Measurements from ENCODE around the gene RAP1GDS1.

RAP1GDS1 gene

DNA sequence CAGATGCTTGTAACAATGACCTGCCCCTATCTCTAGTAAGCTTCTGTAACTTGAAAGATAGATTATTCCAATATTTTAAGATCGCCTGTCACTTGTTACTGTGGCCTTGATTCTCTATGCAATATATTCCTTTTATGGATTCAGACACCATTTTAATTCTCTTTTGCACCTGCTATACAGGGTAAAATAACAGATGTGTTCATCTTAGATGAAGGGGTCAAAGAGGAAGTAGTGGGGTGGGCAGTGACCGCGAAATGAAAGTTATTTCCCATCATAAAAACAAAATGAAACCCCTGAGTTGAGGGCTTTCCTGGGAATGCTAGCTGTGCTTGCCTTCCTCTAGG lies 221.3 kb downstream of the RAP1GDS1 start:
- ChIA-PET CTCF (interaction anchor here (1.8 kb wide), 1 partner anchor 15 kb away, joined by 4 read pairs; no protein-coding TSS in a partner anchor), POLR2A (no interaction called here)
- Histone ChIP-seq H3K36me3 (ENCODE audit: control insufficient read depth in 2 of 2, insufficient read depth in 1 of 2, low read length in 2 of 2) (no peaks in the 10 kb centered on the region), H3K9me3 (ENCODE audit: control insufficient read depth, insufficient read depth, low read depth, low read length) (no peaks in the 10 kb centered on the region), H3K4me3 (ENCODE audit: low read depth, low read length) (no peak overlapping the region), H3K27ac (ENCODE audit: extremely low read depth, low read depth, low read length) (no peak overlapping the region), H3K4me1 (ENCODE audit: control insufficient read depth, insufficient read depth, low read length) (no peaks in the 10 kb centered on the region)
- TF ChIP-seq ZNF830 (tag by site-specific recombination; IDR thresholded peaks at IDR 0.05; ENCODE audit: low read depth): no peak
- no peak for TF ChIP-seq ZNF530 (tag by site-specific recombination; IDR thresholded peaks at IDR 0.05; ENCODE audit: low read depth)
- TF ChIP-seq ZNF341 (tag by site-specific recombination; IDR thresholded peaks at IDR 0.05; ENCODE audit: low read depth): no peak
- TF ChIP-seq, protein P1, sequence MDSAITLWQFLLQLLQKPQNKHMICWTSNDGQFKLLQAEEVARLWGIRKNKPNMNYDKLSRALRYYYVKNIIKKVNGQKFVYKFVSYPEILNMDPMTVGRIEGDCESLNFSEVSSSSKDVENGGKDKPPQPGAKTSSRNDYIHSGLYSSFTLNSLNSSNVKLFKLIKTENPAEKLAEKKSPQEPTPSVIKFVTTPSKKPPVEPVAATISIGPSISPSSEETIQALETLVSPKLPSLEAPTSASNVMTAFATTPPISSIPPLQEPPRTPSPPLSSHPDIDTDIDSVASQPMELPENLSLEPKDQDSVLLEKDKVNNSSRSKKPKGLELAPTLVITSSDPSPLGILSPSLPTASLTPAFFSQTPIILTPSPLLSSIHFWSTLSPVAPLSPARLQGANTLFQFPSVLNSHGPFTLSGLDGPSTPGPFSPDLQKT (IDR thresholded peaks at IDR 0.05; ENCODE audit: borderline replicate concordance, low read depth, low read length): no peak
- no peak for TF ChIP-seq ZBTB48 (tag by site-specific recombination; IDR thresholded peaks at IDR 0.05)
- TF ChIP-seq, protein P2, sequence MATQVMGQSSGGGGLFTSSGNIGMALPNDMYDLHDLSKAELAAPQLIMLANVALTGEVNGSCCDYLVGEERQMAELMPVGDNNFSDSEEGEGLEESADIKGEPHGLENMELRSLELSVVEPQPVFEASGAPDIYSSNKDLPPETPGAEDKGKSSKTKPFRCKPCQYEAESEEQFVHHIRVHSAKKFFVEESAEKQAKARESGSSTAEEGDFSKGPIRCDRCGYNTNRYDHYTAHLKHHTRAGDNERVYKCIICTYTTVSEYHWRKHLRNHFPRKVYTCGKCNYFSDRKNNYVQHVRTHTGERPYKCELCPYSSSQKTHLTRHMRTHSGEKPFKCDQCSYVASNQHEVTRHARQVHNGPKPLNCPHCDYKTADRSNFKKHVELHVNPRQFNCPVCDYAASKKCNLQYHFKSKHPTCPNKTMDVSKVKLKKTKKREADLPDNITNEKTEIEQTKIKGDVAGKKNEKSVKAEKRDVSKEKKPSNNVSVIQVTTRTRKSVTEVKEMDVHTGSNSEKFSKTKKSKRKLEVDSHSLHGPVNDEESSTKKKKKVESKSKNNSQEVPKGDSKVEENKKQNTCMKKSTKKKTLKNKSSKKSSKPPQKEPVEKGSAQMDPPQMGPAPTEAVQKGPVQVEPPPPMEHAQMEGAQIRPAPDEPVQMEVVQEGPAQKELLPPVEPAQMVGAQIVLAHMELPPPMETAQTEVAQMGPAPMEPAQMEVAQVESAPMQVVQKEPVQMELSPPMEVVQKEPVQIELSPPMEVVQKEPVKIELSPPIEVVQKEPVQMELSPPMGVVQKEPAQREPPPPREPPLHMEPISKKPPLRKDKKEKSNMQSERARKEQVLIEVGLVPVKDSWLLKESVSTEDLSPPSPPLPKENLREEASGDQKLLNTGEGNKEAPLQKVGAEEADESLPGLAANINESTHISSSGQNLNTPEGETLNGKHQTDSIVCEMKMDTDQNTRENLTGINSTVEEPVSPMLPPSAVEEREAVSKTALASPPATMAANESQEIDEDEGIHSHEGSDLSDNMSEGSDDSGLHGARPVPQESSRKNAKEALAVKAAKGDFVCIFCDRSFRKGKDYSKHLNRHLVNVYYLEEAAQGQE (tag by site-specific recombination; IDR thresholded peaks at IDR 0.05): no peak
- no peak for TF ChIP-seq ZNF211 (tag by site-specific recombination; IDR thresholded peaks at IDR 0.05; ENCODE audit: low read depth)
- no peak for TF ChIP-seq ZNF274 (IDR thresholded peaks at IDR 0.05; ENCODE audit: low read length)
- TF ChIP-seq ZNF274 (tag by site-specific recombination; IDR thresholded peaks at IDR 0.05; ENCODE audit: borderline replicate concordance): no peak
- TF ChIP-seq ZNF394 (tag by site-specific recombination; IDR thresholded peaks at IDR 0.05; ENCODE audit: borderline replicate concordance): no peak
- TF ChIP-seq, protein P3, sequence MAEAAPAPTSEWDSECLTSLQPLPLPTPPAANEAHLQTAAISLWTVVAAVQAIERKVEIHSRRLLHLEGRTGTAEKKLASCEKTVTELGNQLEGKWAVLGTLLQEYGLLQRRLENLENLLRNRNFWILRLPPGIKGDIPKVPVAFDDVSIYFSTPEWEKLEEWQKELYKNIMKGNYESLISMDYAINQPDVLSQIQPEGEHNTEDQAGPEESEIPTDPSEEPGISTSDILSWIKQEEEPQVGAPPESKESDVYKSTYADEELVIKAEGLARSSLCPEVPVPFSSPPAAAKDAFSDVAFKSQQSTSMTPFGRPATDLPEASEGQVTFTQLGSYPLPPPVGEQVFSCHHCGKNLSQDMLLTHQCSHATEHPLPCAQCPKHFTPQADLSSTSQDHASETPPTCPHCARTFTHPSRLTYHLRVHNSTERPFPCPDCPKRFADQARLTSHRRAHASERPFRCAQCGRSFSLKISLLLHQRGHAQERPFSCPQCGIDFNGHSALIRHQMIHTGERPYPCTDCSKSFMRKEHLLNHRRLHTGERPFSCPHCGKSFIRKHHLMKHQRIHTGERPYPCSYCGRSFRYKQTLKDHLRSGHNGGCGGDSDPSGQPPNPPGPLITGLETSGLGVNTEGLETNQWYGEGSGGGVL (tag by site-specific recombination; IDR thresholded peaks at IDR 0.05): no peak
- TF ChIP-seq MZF1 (tag by site-specific recombination; IDR thresholded peaks at IDR 0.05; ENCODE audit: borderline replicate concordance): no peak
- TF ChIP-seq ZNF792 (tag by site-specific recombination; IDR thresholded peaks at IDR 0.05): no peak
- no peak for TF ChIP-seq ZNF266 (tag by site-specific recombination; IDR thresholded peaks at IDR 0.05; ENCODE audit: low read depth)
- TF ChIP-seq RBAK (tag by site-specific recombination; IDR thresholded peaks at IDR 0.05): no peak
- TF ChIP-seq ZEB2 (tag by site-specific recombination; IDR thresholded peaks at IDR 0.05): no peak
- no peak for TF ChIP-seq GLIS1 (tag by site-specific recombination; IDR thresholded peaks at IDR 0.05)

DNA sequence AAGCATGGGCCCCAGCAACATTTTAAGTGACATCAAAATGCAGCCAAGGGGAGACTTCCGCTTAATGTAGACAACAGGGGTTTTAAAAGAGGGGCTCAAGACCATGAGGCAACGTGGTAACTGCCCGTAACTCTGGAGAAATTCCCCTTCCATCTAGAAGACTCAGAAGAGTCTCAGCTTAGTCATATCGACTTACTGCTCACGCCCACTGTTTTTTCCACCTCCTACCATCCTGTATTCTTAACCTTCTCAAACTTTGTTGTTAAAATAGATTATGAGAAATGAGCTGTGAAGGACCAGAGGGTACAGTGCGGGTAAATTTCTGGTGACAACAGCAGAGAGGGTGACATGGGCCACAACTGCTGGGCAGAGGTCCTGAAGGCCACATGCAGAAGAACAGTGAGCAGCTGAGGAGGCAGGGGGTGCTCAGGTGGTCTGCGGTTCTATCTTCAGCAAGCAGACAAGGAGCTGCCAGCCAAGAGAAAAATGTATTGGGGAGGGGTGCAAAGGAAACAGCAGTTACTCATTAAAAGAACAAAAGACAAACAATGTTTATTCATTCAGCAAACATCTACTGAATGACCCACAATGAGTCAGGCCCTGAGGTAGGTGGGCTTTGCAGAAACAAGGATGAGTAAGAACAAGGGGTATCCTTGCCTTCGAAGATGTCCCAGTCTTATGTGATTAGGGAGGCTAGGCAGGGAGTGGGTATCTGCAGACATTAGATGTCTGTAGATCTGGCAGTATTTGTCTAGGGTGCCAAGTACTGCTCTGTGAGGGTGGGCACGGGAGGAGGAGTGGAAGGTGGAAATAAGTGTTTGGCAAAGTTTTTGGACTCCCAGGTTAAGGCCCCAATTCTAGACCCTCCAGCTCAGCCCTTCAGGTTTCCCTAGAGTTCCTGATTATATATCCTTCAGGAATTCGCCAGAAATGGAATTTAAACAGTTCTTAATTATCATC lies 221.9 kb downstream of the RAP1GDS1 start:
- POLR2A ChIA-PET: no interaction called here
- Histone ChIP-seq H3K36me3 (ENCODE audit: control insufficient read depth in 2 of 2, insufficient read depth in 1 of 2, low read length in 2 of 2) (no peaks in the 10 kb centered on the region), H3K9me3 (ENCODE audit: control insufficient read depth, insufficient read depth, low read depth, low read length) (no peaks in the 10 kb centered on the region), H3K27ac (ENCODE audit: extremely low read depth, low read depth, low read length) (no peak overlapping the region), H3K4me3 (ENCODE audit: low read depth, low read length) (no peak overlapping the region), H3K4me1 (ENCODE audit: control insufficient read depth, insufficient read depth, low read length) (no peaks in the 10 kb centered on the region)
- CTCF ChIA-PET: interaction anchor here (1.8 kb wide), 1 partner anchor 15 kb away, joined by 4 read pairs; no protein-coding TSS in a partner anchor
- TF ChIP-seq ZNF391 (tag by site-specific recombination; IDR thresholded peaks at IDR 0.05; ENCODE audit: borderline replicate concordance, low read depth) (no peak), ZNF24 (tag by site-specific recombination; IDR thresholded peaks at IDR 0.05) (no peak), IKZF3 (tag by site-specific recombination; IDR thresholded peaks at IDR 0.05) (no peak), ZNF16 (tag by site-specific recombination; IDR thresholded peaks at IDR 0.05; ENCODE audit: low read depth) (no peak), ZNF350 (tag by site-specific recombination; IDR thresholded peaks at IDR 0.05) (no peak), ZNF768 (tag by site-specific recombination; IDR thresholded peaks at IDR 0.05) (no peak), ZNF544 (tag by site-specific recombination; IDR thresholded peaks at IDR 0.05) (no peak), TRIM28 (IDR thresholded peaks at IDR 0.05; ENCODE audit: borderline replicate concordance, low read length) (no peak), ZNF830 (tag by site-specific recombination; IDR thresholded peaks at IDR 0.05; ENCODE audit: low read depth) (no peak), ZNF404 (tag by site-specific recombination; IDR thresholded peaks at IDR 0.05) (no peak), OSR2 (tag by site-specific recombination; IDR thresholded peaks at IDR 0.05) (no peak)
- TF ChIP-seq, protein P4, sequence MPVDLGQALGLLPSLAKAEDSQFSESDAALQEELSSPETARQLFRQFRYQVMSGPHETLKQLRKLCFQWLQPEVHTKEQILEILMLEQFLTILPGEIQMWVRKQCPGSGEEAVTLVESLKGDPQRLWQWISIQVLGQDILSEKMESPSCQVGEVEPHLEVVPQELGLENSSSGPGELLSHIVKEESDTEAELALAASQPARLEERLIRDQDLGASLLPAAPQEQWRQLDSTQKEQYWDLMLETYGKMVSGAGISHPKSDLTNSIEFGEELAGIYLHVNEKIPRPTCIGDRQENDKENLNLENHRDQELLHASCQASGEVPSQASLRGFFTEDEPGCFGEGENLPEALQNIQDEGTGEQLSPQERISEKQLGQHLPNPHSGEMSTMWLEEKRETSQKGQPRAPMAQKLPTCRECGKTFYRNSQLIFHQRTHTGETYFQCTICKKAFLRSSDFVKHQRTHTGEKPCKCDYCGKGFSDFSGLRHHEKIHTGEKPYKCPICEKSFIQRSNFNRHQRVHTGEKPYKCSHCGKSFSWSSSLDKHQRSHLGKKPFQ (tag by site-specific recombination; IDR thresholded peaks at IDR 0.05): no peak
